ENCODE results near the gene KCNIP2. TPM values are rescaled to one million over a fixed set of nuclear protein-coding genes. Genes with fewer than 3 reads are reported as not detected.

The KCNIP2 gene
- polyA plus RNA-seq, 1 of the 3 experiments (the other 2 are of a cell fraction), result 1.0 TPM

DNA sequence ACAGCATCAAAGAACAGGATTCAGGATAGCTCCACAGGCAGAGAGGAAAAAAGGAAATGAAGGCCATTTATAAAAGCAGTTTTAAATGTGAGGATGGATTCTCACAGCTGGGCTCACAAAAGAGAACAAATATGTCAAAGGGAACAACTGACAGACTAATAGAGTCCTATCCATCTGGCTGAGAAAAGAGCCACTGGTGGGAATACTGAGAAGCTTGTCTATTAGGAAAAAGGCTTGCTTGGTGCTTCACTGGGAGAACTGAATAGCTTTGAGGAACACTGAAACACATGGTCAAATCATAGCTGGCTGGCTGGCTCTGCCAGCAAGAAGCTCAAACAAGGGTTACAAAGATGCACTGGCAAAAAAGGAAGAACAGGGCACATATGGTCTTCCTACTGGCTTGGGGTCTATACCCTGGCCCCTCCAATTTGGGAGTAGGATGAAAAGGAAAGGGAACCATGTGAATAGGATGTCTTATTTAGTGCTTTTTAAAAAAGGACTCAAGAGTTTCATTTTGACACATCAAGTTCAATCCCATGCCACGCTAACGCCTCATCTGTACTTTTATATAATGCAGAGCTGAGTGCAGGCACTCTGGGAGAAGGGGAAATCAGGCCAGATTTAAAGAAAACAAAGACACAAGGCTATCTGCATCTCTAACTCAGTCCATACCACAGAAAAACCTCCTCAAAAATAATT lies 44.8 kb upstream of the KCNIP2 start:
- ChIA-PET CTCF (interaction anchor here (0.7 to 13.0 kb wide), 25 partner anchors 9 to 184 kb away, joined by 3 to 120 read pairs (median 7); partner anchors contain the start of genes HPS6 and KCNIP2), POLR2A (no interaction called here)
- no peak overlapping the region for H2AFZ ChIP-seq (ENCODE audit: low read depth)
- H3K4me2 ChIP-seq, result no peak overlapping the region
- no peaks in the 10 kb centered on the region for H3K27me3 ChIP-seq (ENCODE audit: insufficient read depth)
- peaks cover 15% of the 10 kb centered on the region for H3F3A ChIP-seq (replicated peaks; ENCODE audit: insufficient read depth)
- TF ChIP-seq MXI1 (IDR thresholded peaks at IDR 0.05; ENCODE audit: low read depth, low read length) (no peak), RXRA (IDR thresholded peaks at IDR 0.05; ENCODE audit: borderline replicate concordance, low read depth) (no peak), ELF1 (IDR thresholded peaks at IDR 0.05) (no peak), YY1 (IDR thresholded peaks at IDR 0.05; ENCODE audit: low read depth) (no peak), EP300 (IDR thresholded peaks at IDR 0.05; ENCODE audit: borderline replicate concordance in 1 of 2, low read depth in 1 of 2, low read length in 1 of 2) (no peak), POLR2AphosphoS5 (IDR thresholded peaks at IDR 0.05; ENCODE audit: low read depth, low read length) (no peak), TAF1 (IDR thresholded peaks at IDR 0.05; ENCODE audit: borderline replicate concordance, low read depth, low read length) (no peak), SIN3A (IDR thresholded peaks at IDR 0.05; ENCODE audit: borderline replicate concordance, low read depth, low read length) (no peak), SMC3 (IDR thresholded peaks at IDR 0.05; ENCODE audit: low read depth, low read length) (no peak), FOSL2 (IDR thresholded peaks at IDR 0.05; ENCODE audit: borderline replicate concordance, low read depth) (no peak), RCOR1 (IDR thresholded peaks at IDR 0.05; ENCODE audit: low read length) (no peak), JUND (IDR thresholded peaks at IDR 0.05) (no peak), RAD21 (IDR thresholded peaks at IDR 0.05; ENCODE audit: low read length) (no peak), MEF2A (IDR thresholded peaks at IDR 0.05; ENCODE audit: borderline replicate concordance, low read depth) (no peak), RFX5 (IDR thresholded peaks at IDR 0.05; ENCODE audit: low read length) (no peak), NRF1 (IDR thresholded peaks at IDR 0.05; ENCODE audit: low read depth, low read length) (no peak)
- TF ChIP-seq, protein P1, sequence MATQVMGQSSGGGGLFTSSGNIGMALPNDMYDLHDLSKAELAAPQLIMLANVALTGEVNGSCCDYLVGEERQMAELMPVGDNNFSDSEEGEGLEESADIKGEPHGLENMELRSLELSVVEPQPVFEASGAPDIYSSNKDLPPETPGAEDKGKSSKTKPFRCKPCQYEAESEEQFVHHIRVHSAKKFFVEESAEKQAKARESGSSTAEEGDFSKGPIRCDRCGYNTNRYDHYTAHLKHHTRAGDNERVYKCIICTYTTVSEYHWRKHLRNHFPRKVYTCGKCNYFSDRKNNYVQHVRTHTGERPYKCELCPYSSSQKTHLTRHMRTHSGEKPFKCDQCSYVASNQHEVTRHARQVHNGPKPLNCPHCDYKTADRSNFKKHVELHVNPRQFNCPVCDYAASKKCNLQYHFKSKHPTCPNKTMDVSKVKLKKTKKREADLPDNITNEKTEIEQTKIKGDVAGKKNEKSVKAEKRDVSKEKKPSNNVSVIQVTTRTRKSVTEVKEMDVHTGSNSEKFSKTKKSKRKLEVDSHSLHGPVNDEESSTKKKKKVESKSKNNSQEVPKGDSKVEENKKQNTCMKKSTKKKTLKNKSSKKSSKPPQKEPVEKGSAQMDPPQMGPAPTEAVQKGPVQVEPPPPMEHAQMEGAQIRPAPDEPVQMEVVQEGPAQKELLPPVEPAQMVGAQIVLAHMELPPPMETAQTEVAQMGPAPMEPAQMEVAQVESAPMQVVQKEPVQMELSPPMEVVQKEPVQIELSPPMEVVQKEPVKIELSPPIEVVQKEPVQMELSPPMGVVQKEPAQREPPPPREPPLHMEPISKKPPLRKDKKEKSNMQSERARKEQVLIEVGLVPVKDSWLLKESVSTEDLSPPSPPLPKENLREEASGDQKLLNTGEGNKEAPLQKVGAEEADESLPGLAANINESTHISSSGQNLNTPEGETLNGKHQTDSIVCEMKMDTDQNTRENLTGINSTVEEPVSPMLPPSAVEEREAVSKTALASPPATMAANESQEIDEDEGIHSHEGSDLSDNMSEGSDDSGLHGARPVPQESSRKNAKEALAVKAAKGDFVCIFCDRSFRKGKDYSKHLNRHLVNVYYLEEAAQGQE (IDR thresholded peaks at IDR 0.05; ENCODE audit: low read depth, low read length), result no peak
- DNase-seq, result no peak
- 93% methylated on average over 2 of the region's 2 CpGs for WGBS (ENCODE audit: low lambda C conversion rate)
- no peaks in the 10 kb centered on the region for H3K4me1 ChIP-seq (ENCODE audit: control insufficient read depth in 1 of 2, insufficient read depth in 2 of 2, low read depth in 1 of 2, low read length in 1 of 2)
- H3K79me2 ChIP-seq (ENCODE audit: insufficient read depth), result no peaks in the 10 kb centered on the region
- H3K36me3 ChIP-seq (replicated peaks in 1 of 2; ENCODE audit: control insufficient read depth in 1 of 2, insufficient read depth in 2 of 2, low read length in 1 of 2), result no peaks in the 10 kb centered on the region
- H3K9me3 ChIP-seq, result no peaks in the 10 kb centered on the region
- H4K20me1 ChIP-seq (ENCODE audit: insufficient read depth), result no peaks in the 10 kb centered on the region
- no peaks in the 10 kb centered on the region for H3K9me2 ChIP-seq
- no peak overlapping the region for H3K9ac ChIP-seq
- no peak overlapping the region for H3K4me3 ChIP-seq (ENCODE audit: low read depth in 2 of 2, low read length in 1 of 2)
- no peak overlapping the region for H3K27ac ChIP-seq (ENCODE audit: low read depth in 2 of 2, low read length in 1 of 2)
